GM21529 (cell line): ENCODE results near the gene HSD17B12.

Experiments used
- ATAC-seq: cut with Tn5 transposase; IDR thresholded peaks from one replicate; pipeline ENCODE4 v1.9.1; 2021; ENCODE audit not compliant: unreplicated experiment

HSD17B12 gene

GRCh38 chr11:43856993-43857392 lies 176.5 kb downstream of the HSD17B12 start:
- ATAC-seq = no peak

GRCh38 chr11:43861141-43861540 lies 180.6 kb downstream of the HSD17B12 start:
- no peak for ATAC-seq

- ATAC-seq = no peak
These were observed 186.0 kb downstream of the HSD17B12 start for GRCh38 chr11:43866520-43866919.

GRCh38 chr11:43866969-43867368 lies 186.4 kb downstream of the HSD17B12 start:
- no peak for ATAC-seq

- ATAC-seq = peak; percentile 100
These were observed 188.5 kb downstream of the HSD17B12 start for GRCh38 chr11:43868852-43869567.

GRCh38 chr11:43871051-43871450 lies 190.5 kb downstream of the HSD17B12 start:
- ATAC-seq = no peak

- no peak for ATAC-seq
These were observed 192.5 kb downstream of the HSD17B12 start for GRCh38 chr11:43872995-43873394.

GRCh38 chr11:43874078-43874477 lies 193.5 kb downstream of the HSD17B12 start:
- ATAC-seq = no peak

- peak; percentile 76 for ATAC-seq
These were observed 194.2 kb downstream of the HSD17B12 start for GRCh38 chr11:43874738-43875137.

GRCh38 chr11:43879789-43880639 lies 199.5 kb downstream of the HSD17B12 start:
- peak; percentile 1 for ATAC-seq

- ATAC-seq = peak; percentile 99
These were observed 200.2 kb downstream of the HSD17B12 start, which contains the start of gene ALKBH3 for GRCh38 chr11:43880640-43881159. Gene ALKBH3, plus strand, starts transcription at chr11:43880831. Its CDS starts 1,822 bp downstream, at chr11:43882653.

- ATAC-seq = no peak
These were observed 212.3 kb downstream of the HSD17B12 start for GRCh38 chr11:43892851-43893250.

- ATAC-seq = no peak
These were observed 214.0 kb downstream of the HSD17B12 start for GRCh38 chr11:43894546-43894945.

GRCh38 chr11:43895601-43896000 lies 215.1 kb downstream of the HSD17B12 start:
- no peak for ATAC-seq

GRCh38 chr11:43898574-43898973 lies 218.0 kb downstream of the HSD17B12 start:
- no peak for ATAC-seq

GRCh38 chr11:43899094-43899493 lies 218.6 kb downstream of the HSD17B12 start:
- no peak for ATAC-seq

- ATAC-seq = no peak
These were observed 221.0 kb downstream of the HSD17B12 start for GRCh38 chr11:43901551-43901950.

- ATAC-seq = no peak
These were observed 222.5 kb downstream of the HSD17B12 start for GRCh38 chr11:43903078-43903477.

- no peak for ATAC-seq
These were observed 223.4 kb downstream of the HSD17B12 start for GRCh38 chr11:43903969-43904368.

- ATAC-seq = no peak
These were observed 224.4 kb downstream of the HSD17B12 start for GRCh38 chr11:43904742-43905535.

GRCh38 chr11:43905813-43906241 lies 225.3 kb downstream of the HSD17B12 start:
- ATAC-seq = no peak
